ENCODE results near the gene NHEJ1. TPM values are rescaled to one million over a fixed set of nuclear protein-coding genes. Genes with fewer than 3 reads are reported as not detected.

Gene NHEJ1
- total and polyA plus RNA-seq, 4 donors = 8.4 to 21.1 (median 12.5) TPM

DNA sequence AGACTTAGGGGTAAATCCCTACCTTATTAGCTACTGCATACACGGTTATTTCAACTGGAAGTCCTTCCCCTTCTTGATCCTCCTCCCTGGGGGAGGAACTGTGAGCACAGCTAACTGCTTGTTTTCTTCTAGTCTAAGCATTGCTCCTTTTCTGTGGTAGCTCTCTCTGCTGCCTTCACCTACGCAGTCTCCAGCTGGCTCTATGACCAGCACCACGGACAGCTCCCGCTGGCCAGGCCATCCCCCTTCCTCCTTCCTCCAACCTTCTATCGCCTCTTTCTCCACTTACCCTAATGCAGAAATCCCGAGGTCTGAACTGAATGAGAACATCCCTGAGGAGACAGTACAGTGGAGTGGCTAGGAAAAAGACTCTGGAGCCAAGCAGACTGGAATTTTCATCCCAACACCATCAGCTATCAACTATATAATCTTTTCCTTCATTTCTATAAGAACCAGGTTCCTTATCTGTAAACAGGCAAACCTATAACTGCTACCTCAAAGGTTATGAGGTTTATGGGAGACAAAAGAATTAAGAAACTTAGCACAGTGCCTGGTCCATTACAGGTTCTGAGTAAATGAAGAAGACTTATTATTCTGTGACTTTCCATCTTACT is 114.6 kb downstream of the NHEJ1 start:
- H3K27ac ChIP-seq (ENCODE audit: low read depth in 1 of 2, low read length in 1 of 2) = no peak overlapping the region
- H3K36me3 ChIP-seq (ENCODE audit: control insufficient read depth in 4 of 4, insufficient read depth in 4 of 4, low read length in 4 of 4) = no peaks in the 10 kb centered on the region
- peaks cover 0 to 18% (median 9%) of the 10 kb centered on the region in 3 donors for H3K27me3 ChIP-seq (ENCODE audit: control insufficient read depth in 3 of 3, insufficient read depth in 3 of 3, low read length in 2 of 3)
- H3K4me1 ChIP-seq (ENCODE audit: control insufficient read depth in 5 of 5, insufficient read depth in 5 of 5, low read length in 5 of 5) = no peaks in the 10 kb centered on the region
- H3K9me3 ChIP-seq (ENCODE audit: control insufficient read depth in 4 of 4, insufficient read depth in 3 of 4, low read length in 3 of 4) = no peaks in the 10 kb centered on the region
- no peak overlapping the region for H3K9ac ChIP-seq (ENCODE audit: insufficient read depth in 1 of 2, low read length in 2 of 2)
- no peak overlapping the region for H3K4me3 ChIP-seq
- TF ChIP-seq, protein P1, sequence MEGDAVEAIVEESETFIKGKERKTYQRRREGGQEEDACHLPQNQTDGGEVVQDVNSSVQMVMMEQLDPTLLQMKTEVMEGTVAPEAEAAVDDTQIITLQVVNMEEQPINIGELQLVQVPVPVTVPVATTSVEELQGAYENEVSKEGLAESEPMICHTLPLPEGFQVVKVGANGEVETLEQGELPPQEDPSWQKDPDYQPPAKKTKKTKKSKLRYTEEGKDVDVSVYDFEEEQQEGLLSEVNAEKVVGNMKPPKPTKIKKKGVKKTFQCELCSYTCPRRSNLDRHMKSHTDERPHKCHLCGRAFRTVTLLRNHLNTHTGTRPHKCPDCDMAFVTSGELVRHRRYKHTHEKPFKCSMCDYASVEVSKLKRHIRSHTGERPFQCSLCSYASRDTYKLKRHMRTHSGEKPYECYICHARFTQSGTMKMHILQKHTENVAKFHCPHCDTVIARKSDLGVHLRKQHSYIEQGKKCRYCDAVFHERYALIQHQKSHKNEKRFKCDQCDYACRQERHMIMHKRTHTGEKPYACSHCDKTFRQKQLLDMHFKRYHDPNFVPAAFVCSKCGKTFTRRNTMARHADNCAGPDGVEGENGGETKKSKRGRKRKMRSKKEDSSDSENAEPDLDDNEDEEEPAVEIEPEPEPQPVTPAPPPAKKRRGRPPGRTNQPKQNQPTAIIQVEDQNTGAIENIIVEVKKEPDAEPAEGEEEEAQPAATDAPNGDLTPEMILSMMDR (IDR thresholded peaks at IDR 0.05; ENCODE audit: control extremely low read depth, extremely low read depth) = no peak
- ATAC-seq (ENCODE audit: insufficient read depth, low FRiP score) (no peak), DNase-seq (peak; percentile 60 to 75 (median 67))
- 6 to 7% methylated on average over 6 of the region's 6 CpGs for WGBS, 2 donors

DNA sequence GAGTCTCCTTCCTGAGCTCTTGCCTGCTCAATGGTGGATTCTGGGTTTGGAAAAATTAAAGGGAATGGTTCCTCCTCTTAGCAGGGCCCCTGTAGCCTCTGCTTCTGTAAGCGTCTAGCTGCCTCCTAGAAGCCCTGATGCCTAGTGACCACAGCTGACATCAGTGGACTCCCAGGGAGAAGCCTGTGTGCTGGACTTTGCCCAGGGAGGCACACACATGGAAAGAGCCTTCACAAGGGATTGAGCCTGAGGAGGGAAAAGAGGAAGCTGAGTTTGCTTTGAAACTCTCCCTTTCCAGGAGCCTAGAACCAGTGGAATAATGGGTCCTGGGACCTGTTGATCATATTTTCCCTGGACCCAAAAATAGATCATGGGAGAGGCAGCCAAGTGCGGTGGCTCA is 117.9 kb downstream of the NHEJ1 start:
- peaks cover 0 to 21% (median 15%) of the 10 kb centered on the region in 3 donors for H3K27me3 ChIP-seq (ENCODE audit: control insufficient read depth in 3 of 3, insufficient read depth in 3 of 3, low read length in 2 of 3)
- no peak for ATAC-seq (ENCODE audit: insufficient read depth, low FRiP score)

DNA sequence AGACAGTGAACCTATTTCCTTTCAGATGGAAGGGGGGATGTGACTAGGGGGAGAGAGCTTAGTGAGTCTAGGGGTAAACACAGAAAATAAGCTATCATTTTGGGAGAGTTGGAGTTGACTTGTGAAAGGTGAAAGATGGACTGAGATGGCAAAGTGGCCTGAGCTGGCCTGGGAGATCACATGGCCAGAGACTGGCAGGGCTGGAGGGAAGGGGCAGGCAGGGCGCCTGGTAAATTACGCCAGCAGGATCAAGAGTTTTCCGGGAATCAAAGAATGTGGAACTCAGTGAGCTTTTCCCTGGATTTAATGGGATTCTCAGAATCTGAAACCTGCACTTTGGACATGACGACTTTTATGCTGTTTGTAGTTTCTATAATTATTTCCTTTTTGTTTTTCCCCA is 118.5 kb downstream of the NHEJ1 start:
- Histone ChIP-seq H3K4me1 (ENCODE audit: control insufficient read depth in 5 of 5, insufficient read depth in 5 of 5, low read length in 5 of 5) (no peaks in the 10 kb centered on the region), H3K4me3 (no peak overlapping the region), H3K9me3 (ENCODE audit: control insufficient read depth in 4 of 4, insufficient read depth in 3 of 4, low read length in 3 of 4) (peaks cover 0 to 4% (median 0%) of the 10 kb centered on the region in 4 donors), H3K36me3 (ENCODE audit: control insufficient read depth in 4 of 4, insufficient read depth in 4 of 4, low read length in 4 of 4) (no peaks in the 10 kb centered on the region), H3K27ac (ENCODE audit: low read depth in 1 of 2, low read length in 1 of 2) (no peak overlapping the region), H3K9ac (ENCODE audit: insufficient read depth in 1 of 2, low read length in 2 of 2) (no peak overlapping the region), H3K27me3 (ENCODE audit: control insufficient read depth in 3 of 3, insufficient read depth in 3 of 3, low read length in 2 of 3) (peaks cover 0 to 21% (median 15%) of the 10 kb centered on the region in 3 donors)
- WGBS, 2 donors = 73 to 86% methylated on average over 4 of the region's 4 CpGs
- DNase-seq (no peak), ATAC-seq (ENCODE audit: insufficient read depth, low FRiP score) (no peak)
- TF ChIP-seq, protein P1 (IDR thresholded peaks at IDR 0.05; ENCODE audit: control extremely low read depth, extremely low read depth) = no peak

More for the DNA sequence above, 117.9 kb downstream of the NHEJ1 start:
- H3K36me3 ChIP-seq (ENCODE audit: control insufficient read depth in 4 of 4, insufficient read depth in 4 of 4, low read length in 4 of 4) = no peaks in the 10 kb centered on the region
- H3K27ac ChIP-seq (ENCODE audit: low read depth in 1 of 2, low read length in 1 of 2) = no peak overlapping the region
- TF ChIP-seq, protein P1 (IDR thresholded peaks at IDR 0.05; ENCODE audit: control extremely low read depth, extremely low read depth) = no peak
- H3K4me1 ChIP-seq (ENCODE audit: control insufficient read depth in 5 of 5, insufficient read depth in 5 of 5, low read length in 5 of 5) = no peaks in the 10 kb centered on the region
- no peak overlapping the region for H3K4me3 ChIP-seq
- 74 to 75% methylated on average over 2 of the region's 2 CpGs for WGBS, 2 donors
- H3K9ac ChIP-seq (ENCODE audit: insufficient read depth in 1 of 2, low read length in 2 of 2) = no peak overlapping the region
- H3K9me3 ChIP-seq (ENCODE audit: control insufficient read depth in 4 of 4, insufficient read depth in 3 of 4, low read length in 3 of 4) = peaks cover 0 to 4% (median 0%) of the 10 kb centered on the region in 4 donors
- DNase-seq = no peak

All from lung (tissue), 12 donors.